ENCODE data around the gene ATP4B.

DNA sequence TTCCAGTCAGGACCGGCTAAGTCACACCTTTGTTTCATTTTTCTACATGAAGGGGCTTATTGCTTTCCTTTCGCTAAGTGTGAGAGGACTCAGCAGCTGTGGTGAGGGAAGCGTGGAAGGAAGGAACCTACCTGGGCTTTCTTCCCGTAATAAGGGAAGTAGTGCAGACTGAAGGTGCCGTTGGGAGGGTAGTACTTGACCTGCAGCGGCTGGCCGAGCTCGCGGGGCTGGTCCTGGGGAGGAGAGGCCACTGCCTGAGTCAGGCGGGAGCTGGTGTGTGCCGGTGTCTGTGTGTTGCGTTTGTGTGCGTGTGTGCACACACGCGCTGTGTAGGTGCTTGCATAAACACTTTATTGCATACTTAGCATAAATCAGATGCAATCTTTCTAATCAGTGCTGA lies 7.7 kb downstream of the ATP4B start:
- TF ChIP-seq, protein P1, sequence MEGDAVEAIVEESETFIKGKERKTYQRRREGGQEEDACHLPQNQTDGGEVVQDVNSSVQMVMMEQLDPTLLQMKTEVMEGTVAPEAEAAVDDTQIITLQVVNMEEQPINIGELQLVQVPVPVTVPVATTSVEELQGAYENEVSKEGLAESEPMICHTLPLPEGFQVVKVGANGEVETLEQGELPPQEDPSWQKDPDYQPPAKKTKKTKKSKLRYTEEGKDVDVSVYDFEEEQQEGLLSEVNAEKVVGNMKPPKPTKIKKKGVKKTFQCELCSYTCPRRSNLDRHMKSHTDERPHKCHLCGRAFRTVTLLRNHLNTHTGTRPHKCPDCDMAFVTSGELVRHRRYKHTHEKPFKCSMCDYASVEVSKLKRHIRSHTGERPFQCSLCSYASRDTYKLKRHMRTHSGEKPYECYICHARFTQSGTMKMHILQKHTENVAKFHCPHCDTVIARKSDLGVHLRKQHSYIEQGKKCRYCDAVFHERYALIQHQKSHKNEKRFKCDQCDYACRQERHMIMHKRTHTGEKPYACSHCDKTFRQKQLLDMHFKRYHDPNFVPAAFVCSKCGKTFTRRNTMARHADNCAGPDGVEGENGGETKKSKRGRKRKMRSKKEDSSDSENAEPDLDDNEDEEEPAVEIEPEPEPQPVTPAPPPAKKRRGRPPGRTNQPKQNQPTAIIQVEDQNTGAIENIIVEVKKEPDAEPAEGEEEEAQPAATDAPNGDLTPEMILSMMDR (IDR thresholded peaks at IDR 0.05) = no peak
- no peak for TF ChIP-seq POLR2A (IDR thresholded peaks at IDR 0.05)
